GM18868 (cell line): ENCODE measurements around the gene SLC38A9.
"Not testable (repeated sequence)": the region's sequence is repeated elsewhere in the genome, so short reads cannot be mapped to it uniquely, and the experiment has no call there.

Source experiments
- ATAC-seq: cut with Tn5 transposase; IDR thresholded peaks from one replicate; pipeline ENCODE4 v1.9.1; 2021; ENCODE audit warnings: mild to moderate bottlenecking, moderate library complexity; ENCODE audit not compliant: unreplicated experiment

SLC38A9 gene

GRCh38 chr5:55712023-55712859 lies at the start of gene SLC38A9:
SLC38A9 (minus strand) TSS chr5:55712324; CDS start chr5:55697958, 14,366 bp downstream.
- ATAC-seq = peak; percentile 100

GRCh38 chr5:55761721-55762120 lies 49.6 kb upstream of the SLC38A9 start:
- ATAC-seq = not testable (repeated sequence)

GRCh38 chr5:55758714-55759113 lies 46.6 kb upstream of the SLC38A9 start:
- no peak for ATAC-seq

GRCh38 chr5:55758231-55758630 lies 46.1 kb upstream of the SLC38A9 start:
- no peak for ATAC-seq

- no peak for ATAC-seq
Measured at GRCh38 chr5:55750499-55750898, 38.4 kb upstream of the SLC38A9 start.

GRCh38 chr5:55750063-55750462 lies 37.9 kb upstream of the SLC38A9 start:
- ATAC-seq = no peak

- no peak for ATAC-seq
Measured at GRCh38 chr5:55749387-55749786, 37.3 kb upstream of the SLC38A9 start.

- peak; percentile 76 for ATAC-seq
Measured at GRCh38 chr5:55747778-55748318, 35.7 kb upstream of the SLC38A9 start.

GRCh38 chr5:55742778-55743177 lies 30.7 kb upstream of the SLC38A9 start:
- ATAC-seq = no peak

- no peak for ATAC-seq
Measured at GRCh38 chr5:55737793-55738192, 25.7 kb upstream of the SLC38A9 start, which contains the start of gene DDX4. DDX4 (plus strand) TSS chr5:55738061; CDS start chr5:55738964, 903 bp downstream.

- ATAC-seq = no peak
Measured at GRCh38 chr5:55734658-55735057, 22.5 kb upstream of the SLC38A9 start.

GRCh38 chr5:55732585-55732984 lies 20.5 kb upstream of the SLC38A9 start:
- ATAC-seq = no peak

GRCh38 chr5:55731848-55732247 lies 19.7 kb upstream of the SLC38A9 start:
- ATAC-seq = no peak

GRCh38 chr5:55724281-55724680 lies 12.2 kb upstream of the SLC38A9 start:
- ATAC-seq = no peak

GRCh38 chr5:55720188-55720703 lies 8.1 kb upstream of the SLC38A9 start:
- no peak for ATAC-seq

- ATAC-seq = not testable (repeated sequence)
Measured at GRCh38 chr5:55719026-55719425, 6.9 kb upstream of the SLC38A9 start.

- no peak for ATAC-seq
Measured at GRCh38 chr5:55715519-55716078, 3.5 kb upstream of the SLC38A9 start.

GRCh38 chr5:55714749-55715148 lies 2.6 kb upstream of the SLC38A9 start:
- ATAC-seq = no peak

GRCh38 chr5:55714339-55714738 lies 2.2 kb upstream of the SLC38A9 start:
- no peak for ATAC-seq

- ATAC-seq = no peak
Measured at GRCh38 chr5:55713871-55714270, 1.7 kb upstream of the SLC38A9 start.

- no peak for ATAC-seq
Measured at GRCh38 chr5:55711507-55712022, 559 bp downstream of the SLC38A9 start.

- no peak for ATAC-seq
Measured at GRCh38 chr5:55708732-55709131, 3.4 kb downstream of the SLC38A9 start.
